Astrocyte (in vitro differentiated cells and primary cell): ENCODE results near the gene PRKCE. TPM values are rescaled to one million over a fixed set of nuclear protein-coding genes. Genes with fewer than 3 reads are reported as not detected.

ENCODE experiments used
- DNase-seq: peaks from one replicate; pipeline ENCODE4 v3.0.0-alpha.2; 2010; ENCODE audit warnings: low read depth
- FAIRE-seq: peaks from 2 replicates; lab custom pipeline; 2011; peaks lifted over from hg19 to GRCh38; lab: Jason Lieb, UNC
- H2AFZ ChIP-seq: 2 replicates; pipeline ENCODE4 v1.6.0; 2012; ENCODE audit warnings: low read depth, low read length, inconsistent platforms
- H3K27ac ChIP-seq: 2 replicates; pipeline ENCODE4 v1.5.1; 2011; ENCODE audit warnings: low read depth, low read length, inconsistent platforms
- H3K27me3 ChIP-seq: 2 replicates; pipeline ENCODE4 v1.6.0; 2011; ENCODE audit warnings: low read length, inconsistent platforms; ENCODE audit not compliant: insufficient read depth
- H3K36me3 ChIP-seq: 2 replicates; pipeline ENCODE4 v1.5.1; 2011; ENCODE audit warnings: low read length, inconsistent platforms; ENCODE audit not compliant: insufficient read depth
- H3K4me1 ChIP-seq: 2 replicates; pipeline ENCODE4 v1.5.1; 2011; ENCODE audit warnings: low read length, inconsistent platforms; ENCODE audit not compliant: insufficient read depth
- H3K4me2 ChIP-seq: 2 replicates; pipeline ENCODE4 v1.6.0; 2012; ENCODE audit warnings: low read length, inconsistent platforms
- H3K4me3 ChIP-seq: 2 replicates; pipeline ENCODE4 v1.5.1; 2011; ENCODE audit warnings: low read depth, mild to moderate bottlenecking, low read length, inconsistent platforms; ENCODE audit not compliant: insufficient read depth
- H3K79me2 ChIP-seq: 2 replicates; pipeline ENCODE4 v1.6.0; 2012; ENCODE audit warnings: mild to moderate bottlenecking, low read length, inconsistent platforms; ENCODE audit not compliant: insufficient read depth
- H3K9ac ChIP-seq: 2 replicates; pipeline ENCODE4 v1.6.0; 2012; ENCODE audit warnings: mild to moderate bottlenecking, low read length, inconsistent platforms
- H3K9me3 ChIP-seq: 2 replicates; pipeline ENCODE4 v1.5.1; 2012; ENCODE audit warnings: low read depth, mild to moderate bottlenecking, low read length, inconsistent platforms; ENCODE audit not compliant: insufficient read depth
- H4K20me1 ChIP-seq: 2 replicates; pipeline ENCODE4 v1.6.0; 2012; ENCODE audit warnings: low read length, inconsistent platforms; ENCODE audit not compliant: insufficient read depth
- H3K27ac Mint-ChIP-seq: one replicate; pipeline ENCODE4 v1.8.0; 2021; ENCODE audit warnings: mild to moderate bottlenecking, mixed read lengths; ENCODE audit not compliant: unreplicated experiment
- H3K27me3 Mint-ChIP-seq: one replicate; pipeline ENCODE4 v1.8.0; 2021; ENCODE audit warnings: low read depth, mixed read lengths; ENCODE audit not compliant: unreplicated experiment
- H3K36me3 Mint-ChIP-seq: one replicate; pipeline ENCODE4 v1.8.0; 2021; ENCODE audit warnings: low read depth, mixed read lengths; ENCODE audit not compliant: unreplicated experiment
- H3K4me1 Mint-ChIP-seq: one replicate; pipeline ENCODE4 v1.8.0; 2021; ENCODE audit warnings: low read depth, mixed read lengths; ENCODE audit not compliant: unreplicated experiment
- H3K4me3 Mint-ChIP-seq: one replicate; pipeline ENCODE4 v1.8.0; 2021; ENCODE audit warnings: mild to moderate bottlenecking, moderate library complexity, mixed read lengths; ENCODE audit not compliant: unreplicated experiment
- H3K9me3 Mint-ChIP-seq: one replicate; pipeline ENCODE4 v1.8.0; 2021; ENCODE audit warnings: mild to moderate bottlenecking, mixed read lengths; ENCODE audit not compliant: unreplicated experiment
- EZH2 ChIP-seq: IDR thresholded peaks from 2 replicates; pipeline ENCODE4 v1.6.1; 2012; ENCODE audit warnings: mild to moderate bottlenecking, low read length, inconsistent platforms; ENCODE audit not compliant: insufficient read depth
- total RNA-seq: library from RNA; stranded (reverse); gene quantifications from 2 replicates; pipeline ENCODE4 v1.2.1, GENCODE V29; 2021
- TF ChIP-seq, protein P1 (sequence below): IDR thresholded peaks from 2 replicates; pipeline ENCODE4 v1.5.1; 2011; ENCODE audit warnings: low read depth, mild to moderate bottlenecking, inconsistent platforms, low read length, moderate library complexity; ENCODE audit not compliant: insufficient read depth

Gene PRKCE
- total RNA-seq, 1 donor from 2014 or later: 12.8 TPM

DNA sequence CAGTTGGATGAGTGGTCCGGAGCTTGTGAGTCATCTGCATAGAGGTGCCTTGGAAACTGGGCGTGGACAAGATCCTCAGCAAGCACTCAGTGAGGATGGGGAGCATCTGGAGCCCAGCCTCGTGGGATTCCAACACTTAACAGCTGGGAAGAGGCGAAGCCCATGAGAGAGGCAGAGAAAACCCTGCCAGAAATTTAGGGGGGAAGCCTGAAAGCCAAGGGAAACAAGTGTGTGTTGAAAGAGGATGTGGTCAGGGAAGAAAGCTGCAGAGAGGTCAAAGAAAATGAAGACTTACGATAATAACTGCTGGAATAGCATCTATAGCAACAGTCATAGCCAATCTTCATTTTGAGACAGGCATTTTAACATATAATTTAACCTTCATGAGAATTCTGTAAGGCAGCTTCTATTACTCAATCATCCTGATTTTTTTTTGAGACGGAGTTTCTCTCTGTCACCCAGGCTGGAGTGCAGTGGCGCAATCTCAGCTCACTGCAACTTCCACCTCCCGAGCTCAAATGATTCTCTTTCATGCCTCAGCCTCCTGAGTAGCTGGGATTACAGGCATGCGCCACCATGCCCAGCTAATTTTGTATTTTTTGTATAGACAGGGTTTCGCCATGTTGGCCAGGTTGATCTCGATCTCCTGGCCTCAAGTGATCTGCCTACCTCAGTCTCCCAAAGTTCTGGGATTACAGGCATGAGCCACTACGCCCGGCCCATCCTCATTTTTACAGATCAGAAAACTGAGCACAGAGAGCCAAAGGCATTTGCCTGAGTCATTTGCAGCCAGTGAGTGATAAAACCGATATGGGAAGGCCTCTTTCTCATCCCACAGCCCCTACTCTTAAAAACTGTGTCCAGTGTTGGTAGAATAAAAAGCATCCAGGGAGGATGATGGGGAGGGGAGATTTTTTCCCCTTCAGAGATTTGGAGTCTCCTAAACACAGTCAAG is 431.3 kb downstream of the PRKCE start:
- Mint-ChIP-seq H3K4me1 (peaks cover 14% of the 10 kb centered on the region), H3K36me3 (peaks cover 11% of the 10 kb centered on the region), H3K27me3 (peaks cover 4% of the 10 kb centered on the region), H3K4me3 (no peak overlapping the region), H3K9me3 (peaks cover 3% of the 10 kb centered on the region), H3K27ac (peak overlapping the region; percentile 16)
- Histone ChIP-seq H3K36me3 (no peaks in the 10 kb centered on the region), H3K4me3 (no peak overlapping the region), H3K4me2 (no peak overlapping the region), H3K9ac (no peak overlapping the region), H3K27me3 (no peaks in the 10 kb centered on the region), H4K20me1 (no peaks in the 10 kb centered on the region), H3K79me2 (no peaks in the 10 kb centered on the region), H3K9me3 (no peaks in the 10 kb centered on the region), H3K4me1 (peaks cover 12% of the 10 kb centered on the region), H2AFZ (no peak overlapping the region), H3K27ac (no peak overlapping the region)
- no peak for FAIRE-seq
- DNase-seq: peak; percentile 96
- TF ChIP-seq, protein P1, sequence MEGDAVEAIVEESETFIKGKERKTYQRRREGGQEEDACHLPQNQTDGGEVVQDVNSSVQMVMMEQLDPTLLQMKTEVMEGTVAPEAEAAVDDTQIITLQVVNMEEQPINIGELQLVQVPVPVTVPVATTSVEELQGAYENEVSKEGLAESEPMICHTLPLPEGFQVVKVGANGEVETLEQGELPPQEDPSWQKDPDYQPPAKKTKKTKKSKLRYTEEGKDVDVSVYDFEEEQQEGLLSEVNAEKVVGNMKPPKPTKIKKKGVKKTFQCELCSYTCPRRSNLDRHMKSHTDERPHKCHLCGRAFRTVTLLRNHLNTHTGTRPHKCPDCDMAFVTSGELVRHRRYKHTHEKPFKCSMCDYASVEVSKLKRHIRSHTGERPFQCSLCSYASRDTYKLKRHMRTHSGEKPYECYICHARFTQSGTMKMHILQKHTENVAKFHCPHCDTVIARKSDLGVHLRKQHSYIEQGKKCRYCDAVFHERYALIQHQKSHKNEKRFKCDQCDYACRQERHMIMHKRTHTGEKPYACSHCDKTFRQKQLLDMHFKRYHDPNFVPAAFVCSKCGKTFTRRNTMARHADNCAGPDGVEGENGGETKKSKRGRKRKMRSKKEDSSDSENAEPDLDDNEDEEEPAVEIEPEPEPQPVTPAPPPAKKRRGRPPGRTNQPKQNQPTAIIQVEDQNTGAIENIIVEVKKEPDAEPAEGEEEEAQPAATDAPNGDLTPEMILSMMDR: no peak
- TF ChIP-seq EZH2: no peak

DNA sequence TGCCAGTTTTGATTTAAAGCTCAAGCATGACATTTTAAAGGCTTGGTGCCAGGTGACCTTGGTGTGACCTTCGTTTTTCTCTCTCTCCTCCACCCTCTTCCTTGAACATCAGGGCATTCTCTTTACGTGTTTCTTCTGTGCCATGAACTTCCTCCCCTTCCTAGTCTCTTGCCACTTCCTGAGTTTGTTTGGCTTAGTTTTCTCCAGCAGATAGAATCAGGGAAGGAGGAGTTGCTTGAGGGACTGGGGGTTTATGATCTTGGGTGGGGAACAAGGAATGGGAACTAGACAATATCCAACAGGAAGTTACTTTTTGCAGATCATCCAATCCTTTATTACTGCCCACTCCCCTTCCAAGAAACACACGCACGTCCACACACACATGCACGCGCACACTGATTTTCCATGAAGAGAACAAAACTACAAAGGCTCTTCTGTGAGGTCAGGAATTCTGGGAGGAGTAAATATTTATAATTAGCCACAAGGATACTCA is 435.1 kb downstream of the PRKCE start:
- Histone ChIP-seq H3K9ac (no peak overlapping the region), H3K27ac (no peak overlapping the region), H3K9me3 (no peaks in the 10 kb centered on the region), H3K36me3 (no peaks in the 10 kb centered on the region), H3K4me2 (no peak overlapping the region), H2AFZ (no peak overlapping the region), H3K4me1 (peaks cover 12% of the 10 kb centered on the region), H3K4me3 (no peak overlapping the region), H4K20me1 (no peaks in the 10 kb centered on the region), H3K79me2 (no peaks in the 10 kb centered on the region), H3K27me3 (no peaks in the 10 kb centered on the region)
- Mint-ChIP-seq H3K4me3 (no peak overlapping the region), H3K4me1 (peaks cover 11% of the 10 kb centered on the region), H3K27ac (no peak overlapping the region), H3K27me3 (no peaks in the 10 kb centered on the region), H3K9me3 (peaks cover 6% of the 10 kb centered on the region), H3K36me3 (peaks cover 29% of the 10 kb centered on the region)
- FAIRE-seq (no peak), DNase-seq (no peak)
- no peak for TF ChIP-seq EZH2
- TF ChIP-seq, protein P1: no peak

DNA sequence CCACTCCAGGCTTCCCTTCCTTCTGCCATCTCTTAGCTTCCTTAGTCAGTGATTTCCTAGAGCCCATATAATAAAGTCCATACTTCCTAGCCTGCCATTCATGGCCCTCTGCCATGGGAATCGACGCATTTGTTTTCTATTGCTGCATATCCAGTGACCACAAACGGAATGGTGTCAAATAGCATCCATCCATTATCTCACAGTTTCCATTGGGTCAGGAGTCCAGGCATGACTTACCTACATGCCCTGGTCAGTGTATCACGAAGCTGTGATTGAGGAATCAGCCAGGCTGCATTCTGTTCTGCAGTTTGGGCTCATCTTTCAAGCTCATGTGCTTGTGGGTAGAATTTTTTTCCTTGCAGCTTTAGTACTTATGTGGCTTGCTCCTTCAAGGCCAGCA is 436.0 kb downstream of the PRKCE start:
- no peaks in the 10 kb centered on the region for H3K27me3 Mint-ChIP-seq
- Histone ChIP-seq H3K4me2 (no peak overlapping the region), H3K79me2 (no peaks in the 10 kb centered on the region), H3K27ac (no peak overlapping the region), H2AFZ (no peak overlapping the region), H3K36me3 (no peaks in the 10 kb centered on the region), H3K4me3 (no peak overlapping the region), H3K27me3 (no peaks in the 10 kb centered on the region), H3K9ac (no peak overlapping the region), H4K20me1 (no peaks in the 10 kb centered on the region), H3K9me3 (no peaks in the 10 kb centered on the region), H3K4me1 (peaks cover 7% of the 10 kb centered on the region)
- H3K36me3 Mint-ChIP-seq: peaks cover 29% of the 10 kb centered on the region
- H3K4me3 Mint-ChIP-seq: no peak overlapping the region
- TF ChIP-seq, protein P1: no peak
- TF ChIP-seq EZH2: no peak
- FAIRE-seq (no peak), DNase-seq (peak; percentile 67)
- peaks cover 6% of the 10 kb centered on the region for H3K9me3 Mint-ChIP-seq
- H3K27ac Mint-ChIP-seq: no peak overlapping the region
- peaks cover 8% of the 10 kb centered on the region for H3K4me1 Mint-ChIP-seq
